HepG2 (cell line): ENCODE measurements around the gene ANKLE1. TPM values are rescaled to one million over a fixed set of nuclear protein-coding genes. Genes with fewer than 3 reads are reported as not detected.

ENCODE experiments used
- ATAC-seq: fragments of 200-7000 bp; cut with Tn5 transposase; 3 replicates; pipeline ENCODE4 v1.9.1; 2020; ENCODE audit warnings: mild to moderate bottlenecking, moderate library complexity
- BruUV-seq: library from RNA; stranded (reverse); fragments of 400-500 nt; replicated peaks from 2 replicates; lab custom pipeline; 2021; lab: Mats Ljungman, UMichigan
- CTCF ChIA-PET: fragments of 300-600 bp; formaldehyde crosslinking; extraction: SDS; loops from one replicate; lab custom pipeline; 2021; ENCODE audit warnings: low total read pairs, inconsistent platforms, low intra/inter-chr PET ratio; lab: Yijun Ruan, JAX
- POLR2A ChIA-PET: fragments of 350-600 bp; sonication (Branson Sonifier 250); formaldehyde crosslinking; loops from one replicate; lab custom pipeline; 2020; ENCODE audit warnings: antibody characterized with exemption, inconsistent platforms; lab: Yijun Ruan, JAX
- DNase-seq: peaks from one replicate; pipeline ENCODE4 v3.0.0-alpha.2; 2015; ENCODE audit warnings: low spot score
- FAIRE-seq: peaks from 3 replicates; lab custom pipeline; 2011; peaks lifted over from hg19 to GRCh38; lab: Jason Lieb, UNC
- H2AFZ ChIP-seq: one replicate; pipeline ENCODE4 v1.6.1; 2011; ENCODE audit warnings: low read length, inconsistent platforms
- H3K27ac ChIP-seq: fragments of 300-600 bp; 3 replicates; pipeline ENCODE4 v1.8.0; 2011; ENCODE audit warnings: mixed run types, mild to moderate bottlenecking, mixed read lengths, low read length, inconsistent platforms; ENCODE audit not compliant: insufficient read depth; ENCODE audit errors: extremely low read length
- H3K27me3 ChIP-seq, 2 experiments: fragments of 200-600 bp in 1 of 2; 2 replicates in 1 of 2; 3 replicates in 1 of 2; pipeline versions ENCODE4 v1.6.0 to v1.8.0; 2011; ENCODE audit warnings: low read length in 2 of 2, mild to moderate bottlenecking in 2 of 2, moderate library complexity in 2 of 2, inconsistent platforms in 1 of 2; ENCODE audit not compliant: insufficient read depth in 2 of 2, control insufficient read depth in 1 of 2
- H3K36me3 ChIP-seq, 2 experiments: fragments of 200-600 bp in 1 of 2; replicated peaks in 1 of 2; 2 replicates in 1 of 2; 3 replicates in 1 of 2; pipeline versions ENCODE4 v1.5.1 to v1.8.0; 2011; ENCODE audit warnings: low read length in 2 of 2, inconsistent platforms in 1 of 2; ENCODE audit not compliant: insufficient read depth in 2 of 2, control insufficient read depth in 1 of 2
- H3K4me1 ChIP-seq: 2 replicates; pipeline ENCODE4 v1.5.1; 2012; ENCODE audit warnings: low read length, inconsistent platforms; ENCODE audit not compliant: insufficient read depth
- H3K4me2 ChIP-seq: 2 replicates; pipeline ENCODE4 v1.6.0; 2011; ENCODE audit warnings: low read depth, low read length, inconsistent platforms
- H3K4me3 ChIP-seq, 3 experiments: fragments of 200-600 bp in 1 of 3; sonication (generic), shearing (Covaris generic) in 1 of 3; replicated peaks in 1 of 3; 2 replicates each; pipeline ENCODE4 v1.5.1; 2011 to 2016; ENCODE audit warnings: low read length in 3 of 3, inconsistent platforms in 2 of 3, low read depth in 2 of 3, mild to moderate bottlenecking in 2 of 3, control low read depth in 1 of 3, mixed read lengths in 1 of 3; ENCODE audit not compliant: insufficient read depth in 1 of 3
- H3K79me2 ChIP-seq: one replicate; pipeline ENCODE4 v1.6.1; 2011; ENCODE audit warnings: low read length, inconsistent platforms; ENCODE audit not compliant: insufficient read depth
- H3K9ac ChIP-seq: 2 replicates; pipeline ENCODE4 v1.6.0; 2011; ENCODE audit warnings: mild to moderate bottlenecking, low read depth, low read length, inconsistent platforms; ENCODE audit not compliant: insufficient read depth
- H3K9me3 ChIP-seq: 2 replicates; pipeline ENCODE4 v1.5.1; 2012; ENCODE audit warnings: mild to moderate bottlenecking, low read length
- H4K20me1 ChIP-seq: 2 replicates; pipeline ENCODE4 v1.6.0; 2011; ENCODE audit warnings: inconsistent platforms, mild to moderate bottlenecking, low read length, moderate library complexity; ENCODE audit not compliant: insufficient read depth
- ARID4A ChIP-seq: sonication (generic); formaldehyde crosslinking; IDR thresholded peaks from 2 replicates; pipeline ENCODE4 v1.5.0; 2020; ENCODE audit warnings: mild to moderate bottlenecking, missing genetic modification reagents, borderline replicate concordance
- ETS1 ChIP-seq: sonication (generic); formaldehyde crosslinking; IDR thresholded peaks from 2 replicates; pipeline ENCODE4 v1.4.0; 2020; ENCODE audit warnings: missing genetic modification reagents
- GATAD2A ChIP-seq: IDR thresholded peaks from 2 replicates; pipeline ENCODE4 v1.6.1; 2016
- GFI1 ChIP-seq: sonication (generic); formaldehyde crosslinking; IDR thresholded peaks from 2 replicates; pipeline ENCODE4 v1.5.0; 2020; ENCODE audit warnings: missing genetic modification reagents, mild to moderate bottlenecking, borderline replicate concordance
- HNRNPUL1 ChIP-seq: fragments of 200-400 bp; formaldehyde crosslinking; IDR thresholded peaks from 2 replicates; pipeline ENCODE4 v1.6.1; 2017; ENCODE audit warnings: low read depth, mild to moderate bottlenecking, low read length, moderate library complexity
- NRL ChIP-seq: sonication (generic); formaldehyde crosslinking; IDR thresholded peaks from 2 replicates; pipeline ENCODE4 v1.5.0; 2020; ENCODE audit warnings: missing genetic modification reagents, mild to moderate bottlenecking, moderate library complexity, borderline replicate concordance
- PHF20 ChIP-seq: sonication (generic); formaldehyde crosslinking; IDR thresholded peaks from 2 replicates; pipeline ENCODE4 v1.5.0; 2020; ENCODE audit warnings: mild to moderate bottlenecking, missing genetic modification reagents
- RAD21 ChIP-seq: fragments of 450-650 bp; formaldehyde crosslinking; IDR thresholded peaks from 2 replicates; pipeline ENCODE4 v1.5.0; 2020; ENCODE audit warnings: mild to moderate bottlenecking
- SOX13 ChIP-seq, 3 experiments: fragments of 450-650 bp in 1 of 3; sonication (generic) in 1 of 3; formaldehyde crosslinking in 1 of 3; IDR thresholded peaks in 2 of 3; conservative IDR thresholded peaks in 1 of 3; 2 replicates each; pipeline versions ENCODE4 v1.5.0 to v1.6.1; 2016 to 2020; ENCODE audit warnings: antibody characterized with exemption in 1 of 3, mild to moderate bottlenecking in 1 of 3, missing compliant biosample characterization in 1 of 3, missing genetic modification reagents in 1 of 3, moderate library complexity in 1 of 3
- TOPORS ChIP-seq: sonication (generic); formaldehyde crosslinking; IDR thresholded peaks from 2 replicates; pipeline ENCODE4 v1.8.0; 2023; ENCODE audit warnings: mild to moderate bottlenecking, missing genetic modification reagents
- U2AF2 ChIP-seq: fragments of 200-400 bp; formaldehyde crosslinking; IDR thresholded peaks from 2 replicates; pipeline ENCODE4 v1.6.1; 2017; ENCODE audit warnings: low read depth, mild to moderate bottlenecking, low read length
- ZBTB3 ChIP-seq: sonication (generic); formaldehyde crosslinking; IDR thresholded peaks from 2 replicates; pipeline ENCODE4 v1.4.0; 2020; ENCODE audit warnings: low read depth, mild to moderate bottlenecking, moderate library complexity, missing genetic modification reagents, borderline replicate concordance
- ZNF207 ChIP-seq: fragments of 450-650 bp; IDR thresholded peaks from 2 replicates; pipeline ENCODE4 v1.6.1; 2016; ENCODE audit warnings: antibody characterized with exemption, borderline replicate concordance
- ZNF337 ChIP-seq: sonication (generic); formaldehyde crosslinking; IDR thresholded peaks from 2 replicates; pipeline ENCODE4 v1.5.1; 2020; ENCODE audit warnings: missing genetic modification reagents, low read depth, mild to moderate bottlenecking, borderline replicate concordance
- ZNF34 ChIP-seq: sonication (generic); formaldehyde crosslinking; IDR thresholded peaks from 2 replicates; pipeline ENCODE4 v1.4.0; 2020; ENCODE audit warnings: mild to moderate bottlenecking, missing genetic modification reagents, borderline replicate concordance
- ZNF572 ChIP-seq: sonication (generic); formaldehyde crosslinking; IDR thresholded peaks from 2 replicates; pipeline ENCODE4 v1.5.1; 2020; ENCODE audit warnings: mild to moderate bottlenecking, missing genetic modification reagents
- WGBS: methylation state at CpG from one replicate; pipeline ENCODE4 v1.1.6; 2017; ENCODE audit warnings: low lambda C conversion rate; 5-methylcytosine and 5-hydroxymethylcytosine counted together
- in situ Hi-C: cut with HindIII; loops from 2 replicates; pipeline ENCODE4 v1.10.0; 2017; ENCODE audit warnings: low pct_unique_long_range_greater_than_20kb; ENCODE audit not compliant: extremely low pct_ligation_motif_present
- intact Hi-C: fragments of 100-400 bp; cut with micrococcal nuclease; formaldehyde crosslinking; loops from one replicate; pipeline ENCODE4 v1.10.0; 2022; ENCODE audit not compliant: unreplicated experiment
- polyA plus RNA-seq, 8 experiments: library from polyadenylated mRNA; depleted of rRNA in 3 of 8; stranded (reverse) in 7 of 8; unstranded in 1 of 8; fragments of >200 nt; fragmentation: Illumina TruSeq in 4 of 8; extraction: Trizol in 4 of 8; gene quantifications; 2 replicates each; pipeline versions ENCODE4 v1.2.1 to v1.2.3, GENCODE V29; 2011 to 2016; ENCODE audit warnings: low read depth in 4 of 8, missing spikeins in 1 of 8, mixed read lengths in 1 of 8; ENCODE audit not compliant: insufficient read depth in 1 of 8
- total RNA-seq, 5 experiments: library from RNA; depleted of rRNA; stranded (reverse); fragments of >200 nt; fragmentation: Illumina TruSeq; extraction: Trizol; gene quantifications; 2 replicates each; pipeline ENCODE4 v1.2.3, GENCODE V29; 2016; ENCODE audit warnings: low read depth in 1 of 5
- TF ChIP-seq, protein P1 (sequence below): sonication (generic); formaldehyde crosslinking; IDR thresholded peaks from 2 replicates; pipeline ENCODE4 v1.8.0; 2022; ENCODE audit warnings: mild to moderate bottlenecking, missing genetic modification reagents, borderline replicate concordance

Gene ANKLE1
- total and polyA plus RNA-seq, 2 of the 13 experiments (the other 11 are each of a cell fraction or from before 2014, with no cell fraction given), result 0.69 to 1.5 TPM

- Histone ChIP-seq H3K4me1 (no peaks in the 10 kb centered on the region), H4K20me1 (no peaks in the 10 kb centered on the region), H3K4me2 (no peak overlapping the region), H3K4me3 (no peak overlapping the region), H3K9ac (no peak overlapping the region), H3K9me3 (peaks cover 5% of the 10 kb centered on the region), H3K27me3 (no peaks in the 10 kb centered on the region), H2AFZ (no peak overlapping the region), H3K36me3 (peaks cover 0 to 6% of the 10 kb centered on the region in 2 experiments; a peak in 1 of 5 replicates), H3K79me2 (no peaks in the 10 kb centered on the region), H3K27ac (no peak overlapping the region)
- FAIRE-seq (no peak), DNase-seq (no peak), ATAC-seq (no peak)
- no TSS peak for BruUV-seq
- intact Hi-C loops (no loop called here), in situ Hi-C loops (no loop called here)
- CTCF ChIA-PET, result no interaction called here
- POLR2A ChIA-PET, result no interaction called here
- 84% methylated on average over 4 of the region's 4 CpGs for WGBS
- TF ChIP-seq ETS1 (CRISPR knock-in tag) (no peak), ZNF207 (no peak), ZBTB3 (CRISPR knock-in tag) (no peak), ZNF337 (CRISPR knock-in tag) (no peak), TOPORS (CRISPR knock-in tag) (no peak), GFI1 (CRISPR knock-in tag) (no peak), SOX13 (IDR thresholded peaks at IDR 0.05) (no peak), SOX13 (CRISPR knock-in tag; conservative IDR thresholded peaks at IDR 0.05 in 1 of 2, IDR thresholded peaks at IDR 0.05 in 1 of 2) (no peak), GATAD2A (CRISPR knock-in tag) (no peak), PHF20 (CRISPR knock-in tag) (no peak), RAD21 (no peak), ARID4A (CRISPR knock-in tag) (no peak), U2AF2 (no peak), ZNF572 (CRISPR knock-in tag) (no peak), NRL (CRISPR knock-in tag) (no peak), HNRNPUL1 (no peak), ZNF34 (CRISPR knock-in tag) (no peak)
- TF ChIP-seq, protein P1, sequence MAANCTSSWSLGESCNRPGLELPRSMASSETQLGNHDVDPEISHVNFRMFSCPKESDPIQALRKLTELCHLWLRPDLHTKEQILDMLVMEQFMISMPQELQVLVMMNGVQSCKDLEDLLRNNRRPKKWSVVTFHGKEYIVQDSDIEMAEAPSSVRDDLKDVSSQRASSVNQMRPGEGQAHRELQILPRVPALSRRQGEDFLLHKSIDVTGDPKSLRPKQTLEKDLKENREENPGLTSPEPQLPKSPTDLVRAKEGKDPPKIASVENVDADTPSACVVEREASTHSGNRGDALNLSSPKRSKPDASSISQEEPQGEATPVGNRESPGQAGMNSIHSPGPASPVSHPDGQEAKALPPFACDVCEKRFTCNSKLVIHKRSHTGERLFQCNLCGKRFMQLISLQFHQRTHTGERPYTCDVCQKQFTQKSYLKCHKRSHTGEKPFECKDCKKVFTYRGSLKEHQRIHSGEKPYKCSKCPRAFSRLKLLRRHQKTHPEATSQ (CRISPR knock-in tag), result no peak
These were observed 14.6 kb downstream of the ANKLE1 start for GRCh38 chr19:17296273-17296672.
